Stimulated activated CD8-positive, alpha-beta memory T cell treated with anti-CD3 and anti-CD28 coated beads, Interleukin-2, amount 100 ng/mL, for 1 hour (primary cell): ENCODE data around the gene TMC6.
"Not testable (repeated sequence)": the region's sequence is repeated elsewhere in the genome, so short reads cannot be mapped to it uniquely, and the experiment has no call there.

Experiments used
- DNase-seq, 2 donors: peaks; one replicate each; pipeline ENCODE4 v3.0.0-alpha.2; 2020; ENCODE audit warnings: low read depth in 2 of 2

TMC6 gene

GRCh38 chr17:78124081-78124835 is 4.3 kb downstream of the TMC6 start:
- DNase-seq, result no peak

- no peak for DNase-seq
These were observed 5.2 kb downstream of the TMC6 start for GRCh38 chr17:78123258-78123929.

- no peak for DNase-seq
These were observed 5.7 kb downstream of the TMC6 start for GRCh38 chr17:78122931-78123249.

- no peak for DNase-seq
These were observed 6.2 kb downstream of the TMC6 start for GRCh38 chr17:78122216-78122930.

GRCh38 chr17:78121801-78122215 is 6.7 kb downstream of the TMC6 start:
- DNase-seq, result no peak

- no peak for DNase-seq
These were observed 7.4 kb downstream of the TMC6 start for GRCh38 chr17:78120971-78121800.

- no peak for DNase-seq
These were observed 8.0 kb downstream of the TMC6 start for GRCh38 chr17:78120537-78120936.

GRCh38 chr17:78118801-78119241 is 9.7 kb downstream of the TMC6 start:
- DNase-seq, result no peak

- DNase-seq, result no peak
These were observed 11.3 kb downstream of the TMC6 start for GRCh38 chr17:78117027-78117981.

- DNase-seq, result no peak
These were observed 12.1 kb downstream of the TMC6 start for GRCh38 chr17:78116411-78116810.

- not testable (repeated sequence) for DNase-seq
These were observed 12.8 kb downstream of the TMC6 start for GRCh38 chr17:78115803-78116202.

GRCh38 chr17:78114831-78115723 is 13.5 kb downstream of the TMC6 start:
- DNase-seq, result no peak

GRCh38 chr17:78113804-78114785 is 14.5 kb downstream of the TMC6 start:
- DNase-seq, result no peak

- DNase-seq, result peak in 1 of 2 donors; percentile 63
These were observed 15.8 kb downstream of the TMC6 start for GRCh38 chr17:78112518-78113471.

GRCh38 chr17:78111727-78112517 is 16.6 kb downstream of the TMC6 start:
- DNase-seq, result no peak

GRCh38 chr17:78111016-78111726 is 17.4 kb downstream of the TMC6 start:
- DNase-seq, result no peak
